ENCODE measurements around the gene EPS8L2. TPM values are rescaled to one million over a fixed set of nuclear protein-coding genes. Genes with fewer than 3 reads are reported as not detected.
A peak's percentile ranks its signal among the peaks of the same experiment; 100 is the strongest.

EPS8L2 gene
- total and polyA plus RNA-seq, 2 of the 4 experiments (the other 2 are of a cell fraction) = 17.2 to 39.4 TPM

DNA sequence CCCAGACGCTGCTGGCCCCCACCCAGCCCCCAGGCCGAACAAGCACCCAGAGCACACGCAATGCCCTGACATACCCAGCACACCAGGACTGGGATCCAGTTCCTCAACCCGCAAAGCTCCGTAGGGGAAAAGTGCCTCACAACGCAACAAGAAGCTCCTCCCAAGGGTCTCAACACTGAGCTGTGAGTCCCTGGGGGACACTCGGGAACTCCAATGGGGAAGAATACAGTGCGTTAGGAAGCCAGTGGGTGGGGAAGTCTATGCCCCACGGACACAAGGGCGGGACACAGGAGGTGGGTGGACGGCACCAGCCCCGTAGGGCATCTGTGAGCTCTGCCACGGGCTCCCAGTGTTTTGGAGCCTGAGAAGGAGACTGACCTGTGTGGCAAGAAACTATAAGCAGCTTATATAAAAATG lies 12.6 kb upstream of the EPS8L2 start:
- Histone ChIP-seq H2BK20ac (ENCODE audit: low read depth, low read length) (no peak overlapping the region), H3K23ac (ENCODE audit: low read depth, low read length) (peak overlapping the region; percentile 74; the same call in 1 of the 2 replicates), H3K9me1 (ENCODE audit: insufficient read depth, low read length) (peaks cover 24% of the 10 kb centered on the region), H4K5ac (ENCODE audit: low read depth, low read length) (no peak overlapping the region), H3K4ac (ENCODE audit: low read depth, low read length) (0 out of 2 replicates have a peak overlapping the region, but pooled peaks have one; percentile 19), H3K4me1 (ENCODE audit: control insufficient read depth, insufficient read depth, low read length) (peaks cover 23% of the 10 kb centered on the region), H3K18ac (ENCODE audit: low read depth, low read length) (no peak overlapping the region), H2BK5ac (ENCODE audit: low read depth, low read length, poor library complexity, severe bottlenecking) (no peak overlapping the region), H3K9ac (ENCODE audit: low read depth, low read length) (peak overlapping the region; percentile 18; the same call in 1 of the 2 replicates), H3K27me3 (ENCODE audit: control insufficient read depth, insufficient read depth, low read length) (no peaks in the 10 kb centered on the region), H3K27ac (ENCODE audit: insufficient read depth, low read length) (no peak overlapping the region), H2AK9ac (replicated peaks; ENCODE audit: low read depth, low read length, poor library complexity) (peak overlapping the region; percentile 85), H3K4me2 (ENCODE audit: low read depth, low read length) (peak overlapping the region; percentile 82), H3K56ac (ENCODE audit: extremely low read depth, insufficient read depth, low read length) (no peak overlapping the region), H3K9me3 (ENCODE audit: control insufficient read depth, insufficient read depth, low read length) (no peaks in the 10 kb centered on the region), H2BK120ac (ENCODE audit: low read depth, low read length) (no peak overlapping the region), H3K79me1 (ENCODE audit: low read depth in 1 of 2, low read length in 2 of 2) (peaks cover 22 to 61% of the 10 kb centered on the region in 2 experiments), H4K8ac (ENCODE audit: low read depth in 2 of 2, low read length in 2 of 2) (no peak overlapping the region), H4K20me1 (ENCODE audit: insufficient read depth, low read length) (peaks cover 34% of the 10 kb centered on the region), H3K4me3 (ENCODE audit: insufficient read depth, low read depth, low read length) (0 out of 2 replicates have a peak overlapping the region, but pooled peaks have one; percentile 4), H2BK15ac (ENCODE audit: low read depth, low read length) (no peak overlapping the region), H4K91ac (ENCODE audit: insufficient read depth, low read depth, low read length) (no peak overlapping the region), H2AK5ac (ENCODE audit: low read depth, low read length) (no peak overlapping the region), H2AFZ (replicated peaks; ENCODE audit: low read length, poor library complexity) (peak overlapping the region; percentile 8), H3K14ac (replicated peaks; ENCODE audit: low read depth, low read length) (0 out of 2 replicates have a peak overlapping the region, but pooled peaks have one; percentile 14), H3K36me3 (ENCODE audit: control insufficient read depth, insufficient read depth, low read length) (peaks cover 15% of the 10 kb centered on the region)
- intact Hi-C loops (cut with micrococcal nuclease) = no loop called here
- 0% methylated on average over 1 of the region's 13 CpGs; no CpG with 5 or more reads in 1 of the 2 experiments for WGBS, 2 experiments (ENCODE audit: extremely low coverage in 2 of 2, insufficient read length in 1 of 2)
- TF ChIP-seq MXI1 (IDR thresholded peaks at IDR 0.05; ENCODE audit: borderline replicate concordance, low read depth, low read length) (no peak), MAZ (IDR thresholded peaks at IDR 0.05; ENCODE audit: borderline replicate concordance, low read depth, low read length) (0 out of 2 replicates have a peak, but pooled peaks have one; percentile 8), SMC3 (IDR thresholded peaks at IDR 0.05; ENCODE audit: low read depth, low read length) (no peak), NFE2L2 (IDR thresholded peaks at IDR 0.05; ENCODE audit: low read depth, low read length) (no peak)
- TF ChIP-seq, protein P1, sequence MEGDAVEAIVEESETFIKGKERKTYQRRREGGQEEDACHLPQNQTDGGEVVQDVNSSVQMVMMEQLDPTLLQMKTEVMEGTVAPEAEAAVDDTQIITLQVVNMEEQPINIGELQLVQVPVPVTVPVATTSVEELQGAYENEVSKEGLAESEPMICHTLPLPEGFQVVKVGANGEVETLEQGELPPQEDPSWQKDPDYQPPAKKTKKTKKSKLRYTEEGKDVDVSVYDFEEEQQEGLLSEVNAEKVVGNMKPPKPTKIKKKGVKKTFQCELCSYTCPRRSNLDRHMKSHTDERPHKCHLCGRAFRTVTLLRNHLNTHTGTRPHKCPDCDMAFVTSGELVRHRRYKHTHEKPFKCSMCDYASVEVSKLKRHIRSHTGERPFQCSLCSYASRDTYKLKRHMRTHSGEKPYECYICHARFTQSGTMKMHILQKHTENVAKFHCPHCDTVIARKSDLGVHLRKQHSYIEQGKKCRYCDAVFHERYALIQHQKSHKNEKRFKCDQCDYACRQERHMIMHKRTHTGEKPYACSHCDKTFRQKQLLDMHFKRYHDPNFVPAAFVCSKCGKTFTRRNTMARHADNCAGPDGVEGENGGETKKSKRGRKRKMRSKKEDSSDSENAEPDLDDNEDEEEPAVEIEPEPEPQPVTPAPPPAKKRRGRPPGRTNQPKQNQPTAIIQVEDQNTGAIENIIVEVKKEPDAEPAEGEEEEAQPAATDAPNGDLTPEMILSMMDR (conservative IDR thresholded peaks at IDR 0.05; ENCODE audit: low read depth, low read length) = no peak
- no peak for DNase-seq
- dilution Hi-C loops (cut with HindIII; ENCODE audit: low sequenced_read_pairs, unreplicated experiment) = no loop called here
- no peak for ATAC-seq (ENCODE audit: low read depth)
- in situ Hi-C loops (cut with MboI; ENCODE audit: low sequenced_read_pairs) = no loop called here
- ChIA-PET POLR2A (ENCODE audit: unreplicated experiment) (interaction anchor here (0.5 kb wide), 1 partner anchor 50 kb away, joined by 20 read pairs; no protein-coding TSS in a partner anchor), CTCF (no interaction called here)
- BruUV-seq (replicated peaks) = no TSS peak
